Measurements from ENCODE around the gene NEURL1B.

Gene NEURL1B

GRCh38 chr5:172679628-172680212 is 38.7 kb downstream of the NEURL1B start:
- Histone ChIP-seq H3K4me3 (ENCODE audit: low read depth, low read length) (no peak overlapping the region), H3K27me3 (ENCODE audit: insufficient read depth, low read depth, severe bottlenecking) (no peaks in the 10 kb centered on the region), H3K27ac (no peak overlapping the region), H3K36me3 (peaks cover 4% of the 10 kb centered on the region), H3K9me3 (ENCODE audit: severe bottlenecking) (no peaks in the 10 kb centered on the region)
- no peak for TF ChIP-seq CTCF (IDR thresholded peaks at IDR 0.05; ENCODE audit: low read depth, low read length)
- no peak for DNase-seq

- no peak for TF ChIP-seq CTCF (IDR thresholded peaks at IDR 0.05; ENCODE audit: low read depth, low read length)
- H3K9me3 ChIP-seq (ENCODE audit: severe bottlenecking), result no peaks in the 10 kb centered on the region
- no peak for DNase-seq
- H3K27me3 ChIP-seq (ENCODE audit: insufficient read depth, low read depth, severe bottlenecking), result no peaks in the 10 kb centered on the region
- no peak overlapping the region for H3K4me3 ChIP-seq (ENCODE audit: low read depth, low read length)
- peaks cover 4% of the 10 kb centered on the region for H3K36me3 ChIP-seq
- no peak overlapping the region for H3K27ac ChIP-seq
Observed at GRCh38 chr5:172680921-172681320, 39.9 kb downstream of the NEURL1B start.

GRCh38 chr5:172681421-172681820 is 40.4 kb downstream of the NEURL1B start:
- H3K9me3 ChIP-seq (ENCODE audit: severe bottlenecking), result no peaks in the 10 kb centered on the region
- H3K36me3 ChIP-seq, result peaks cover 4% of the 10 kb centered on the region
- no peak overlapping the region for H3K27ac ChIP-seq
- no peak overlapping the region for H3K4me3 ChIP-seq (ENCODE audit: low read depth, low read length)
- no peaks in the 10 kb centered on the region for H3K27me3 ChIP-seq (ENCODE audit: insufficient read depth, low read depth, severe bottlenecking)
- TF ChIP-seq CTCF (IDR thresholded peaks at IDR 0.05; ENCODE audit: low read depth, low read length), result no peak
- no peak for DNase-seq

- DNase-seq, result no peak
- Histone ChIP-seq H3K27ac (no peak overlapping the region), H3K36me3 (peaks cover 4% of the 10 kb centered on the region), H3K27me3 (ENCODE audit: insufficient read depth, low read depth, severe bottlenecking) (no peaks in the 10 kb centered on the region), H3K4me3 (ENCODE audit: low read depth, low read length) (no peak overlapping the region), H3K9me3 (ENCODE audit: severe bottlenecking) (no peaks in the 10 kb centered on the region)
- TF ChIP-seq CTCF (IDR thresholded peaks at IDR 0.05; ENCODE audit: low read depth, low read length), result no peak
Observed at GRCh38 chr5:172683264-172683644, 42.2 kb downstream of the NEURL1B start.

- Histone ChIP-seq H3K36me3 (peaks cover 4% of the 10 kb centered on the region), H3K27me3 (ENCODE audit: insufficient read depth, low read depth, severe bottlenecking) (no peaks in the 10 kb centered on the region), H3K9me3 (ENCODE audit: severe bottlenecking) (no peaks in the 10 kb centered on the region), H3K4me3 (ENCODE audit: low read depth, low read length) (no peak overlapping the region), H3K27ac (no peak overlapping the region)
- TF ChIP-seq CTCF (IDR thresholded peaks at IDR 0.05; ENCODE audit: low read depth, low read length), result no peak
- no peak for DNase-seq
Observed at GRCh38 chr5:172683645-172684471, 42.8 kb downstream of the NEURL1B start.
